Lung (tissue), 12 donors: Measurements from ENCODE around the gene IQGAP2. TPM values are rescaled to one million over a fixed set of nuclear protein-coding genes. Genes with fewer than 3 reads are reported as not detected.

Experiments used
- ATAC-seq: fragments of 200-7000 bp; cut with Tn5 transposase; one replicate; pipeline ENCODE4 v1.9.1; 2020; ENCODE audit warnings: moderate number of reproducible peaks; ENCODE audit not compliant: insufficient read depth, low FRiP score
- DNase-seq, 3 donors: peaks; one replicate each; pipeline ENCODE4 v3.0.0-alpha.2; 2013 to 2017
- H3K27ac ChIP-seq, 2 donors: one replicate each; pipeline ENCODE4 v1.5.1; 2013; ENCODE audit warnings: mild to moderate bottlenecking in 2 of 2, moderate library complexity in 2 of 2, control low read depth in 1 of 2, inconsistent platforms in 1 of 2, low read depth in 1 of 2, low read length in 1 of 2
- H3K27me3 ChIP-seq, 3 donors: one replicate each; pipeline ENCODE4 v1.5.1; 2013; ENCODE audit warnings: low read length in 2 of 3; ENCODE audit not compliant: control insufficient read depth in 3 of 3, insufficient read depth in 3 of 3
- H3K36me3 ChIP-seq, 4 donors: one replicate each; pipeline ENCODE4 v1.5.1; 2013; ENCODE audit warnings: low read length in 4 of 4, mild to moderate bottlenecking in 1 of 4, moderate library complexity in 1 of 4; ENCODE audit not compliant: control insufficient read depth in 4 of 4, insufficient read depth in 4 of 4
- H3K4me1 ChIP-seq, 5 donors: one replicate each; pipeline ENCODE4 v1.5.1; 2013; ENCODE audit warnings: low read length in 5 of 5, mild to moderate bottlenecking in 2 of 5, moderate library complexity in 1 of 5; ENCODE audit not compliant: control insufficient read depth in 5 of 5, insufficient read depth in 5 of 5
- H3K4me3 ChIP-seq: one replicate; pipeline ENCODE4 v1.5.1; 2013; ENCODE audit warnings: mild to moderate bottlenecking, control low read depth, moderate library complexity
- H3K9ac ChIP-seq, 2 donors: one replicate each; pipeline ENCODE4 v1.5.1; 2013; ENCODE audit warnings: low read length in 2 of 2, control low read depth in 1 of 2; ENCODE audit not compliant: insufficient read depth in 1 of 2
- H3K9me3 ChIP-seq, 4 donors: one replicate each; pipeline ENCODE4 v1.5.1; 2013; ENCODE audit warnings: low read length in 3 of 4, mild to moderate bottlenecking in 1 of 4, moderate library complexity in 1 of 4; ENCODE audit not compliant: control insufficient read depth in 4 of 4, insufficient read depth in 3 of 4
- CTCF ChIP-seq: IDR thresholded peaks from 2 replicates; pipeline ENCODE4 v1.5.1; 2012; ENCODE audit warnings: mild to moderate bottlenecking; ENCODE audit errors: control extremely low read depth, extremely low read depth
- WGBS, 2 donors: extraction: QIAGEN DNeasy Blood & Tissue Kit; methylation state at CpG; one replicate each; pipeline ENCODE4 v1.1.7; 2013; 5-methylcytosine and 5-hydroxymethylcytosine counted together
- polyA plus RNA-seq, 2 donors: library from polyadenylated mRNA; stranded (reverse); fragments of 200-250 nt; gene quantifications; one replicate each; pipeline ENCODE4 v1.2.1, GENCODE V29; 2013
- total RNA-seq, 2 donors: library from RNA; depleted of rRNA in 1 of 2; stranded (reverse); fragments of >200 nt in 1 of 2; gene quantifications; one replicate each; pipeline ENCODE4 v1.2.1, GENCODE V29; 2014 to 2021
- donor health status: control.
- donor health status: control.
- donor health status: Bipolar disorder and iron deficiency.
- donor health status: healthy.
- donor health status: DM: yes; HTN: yes; CAD: no.

The IQGAP2 gene
- total and polyA plus RNA-seq, 4 donors, result 6.0 to 33.6 (median 13.7) TPM

- Histone ChIP-seq H3K9me3 (peaks cover 0 to 3% (median 0%) of the 10 kb centered on the region in 4 donors), H3K36me3 (peaks cover 0 to 2% (median 0%) of the 10 kb centered on the region in 4 donors), H3K27ac (no peak overlapping the region), H3K9ac (no peak overlapping the region), H3K4me3 (no peak overlapping the region), H3K4me1 (peaks cover 0 to 1% (median 0%) of the 10 kb centered on the region in 5 donors), H3K27me3 (no peaks in the 10 kb centered on the region)
- no peak for TF ChIP-seq CTCF
- DNase-seq (no peak), ATAC-seq (no peak)
- 90 to 97% methylated on average over 4 of the region's 4 CpGs for WGBS, 2 donors
Observed at GRCh38 chr5:76617229-76617628, 214.1 kb downstream of the IQGAP2 start.

DNA sequence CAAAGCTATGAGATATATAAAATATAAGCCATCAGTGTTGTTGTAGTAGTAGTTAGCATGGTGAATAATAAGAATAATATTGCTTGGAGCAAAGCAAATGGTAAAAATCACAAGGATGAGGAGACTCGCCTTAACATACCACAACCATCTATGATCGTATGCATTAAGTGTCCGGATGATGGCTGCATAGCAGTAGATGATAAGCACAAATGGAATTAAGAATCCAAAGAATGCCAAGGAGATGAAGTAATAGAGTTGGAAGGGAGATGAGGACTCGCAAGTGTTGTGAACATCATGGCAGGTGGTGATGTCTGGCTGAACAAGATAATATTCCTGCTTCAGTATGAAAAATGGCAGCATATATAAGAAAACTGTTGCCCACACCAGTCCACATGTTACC is 214.6 kb downstream of the IQGAP2 start:
- DNase-seq (no peak), ATAC-seq (no peak)
- no peaks in the 10 kb centered on the region for H3K27me3 ChIP-seq
- WGBS, 2 donors, result 91 to 94% methylated on average over 4 of the region's 4 CpGs
- no peak for TF ChIP-seq CTCF
- H3K9ac ChIP-seq, result no peak overlapping the region
- H3K9me3 ChIP-seq, result peaks cover 0 to 3% (median 0%) of the 10 kb centered on the region in 4 donors
- no peak overlapping the region for H3K27ac ChIP-seq
- H3K36me3 ChIP-seq, result peaks cover 0 to 2% (median 0%) of the 10 kb centered on the region in 4 donors
- peaks cover 0 to 1% (median 0%) of the 10 kb centered on the region in 5 donors for H3K4me1 ChIP-seq
- no peak overlapping the region for H3K4me3 ChIP-seq

DNA sequence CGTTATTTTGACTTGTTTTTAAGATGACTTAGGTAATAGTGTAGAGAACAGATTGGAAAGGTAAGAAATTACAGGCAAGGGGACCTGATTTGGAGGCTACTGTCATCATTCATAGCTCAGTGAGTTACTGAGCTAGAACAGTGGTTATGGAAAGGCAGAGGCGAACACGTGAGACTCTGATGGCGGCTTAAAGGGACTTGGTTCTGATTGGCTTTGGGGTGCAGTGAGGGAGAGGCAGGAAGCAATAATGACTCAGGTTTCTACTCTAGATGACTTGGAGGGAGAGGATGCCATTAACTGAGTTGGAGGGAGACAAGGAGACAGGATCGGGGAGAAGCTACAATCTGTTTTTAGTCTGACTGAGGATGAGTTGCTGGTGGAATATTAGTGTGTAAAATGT is 217.1 kb downstream of the IQGAP2 start:
- Histone ChIP-seq H3K27me3 (no peaks in the 10 kb centered on the region), H3K36me3 (no peaks in the 10 kb centered on the region), H3K9me3 (no peaks in the 10 kb centered on the region), H3K9ac (no peak overlapping the region), H3K4me3 (no peak overlapping the region), H3K27ac (no peak overlapping the region), H3K4me1 (peaks cover 0 to 5% (median 0%) of the 10 kb centered on the region in 5 donors)
- no peak for TF ChIP-seq CTCF
- 94 to 97% methylated on average over 5 of the region's 5 CpGs for WGBS, 2 donors
- no peak for DNase-seq
- no peak for ATAC-seq

- no peak overlapping the region for H3K9ac ChIP-seq
- no peak for TF ChIP-seq CTCF
- 78 to 89% methylated on average over 5 of the region's 5 CpGs for WGBS, 2 donors
- DNase-seq (no peak), ATAC-seq (no peak)
- H3K4me1 ChIP-seq, result peaks cover 0 to 5% (median 0%) of the 10 kb centered on the region in 5 donors
- H3K4me3 ChIP-seq, result no peak overlapping the region
- H3K27me3 ChIP-seq, result no peaks in the 10 kb centered on the region
- no peak overlapping the region for H3K27ac ChIP-seq
- no peaks in the 10 kb centered on the region for H3K9me3 ChIP-seq
- no peaks in the 10 kb centered on the region for H3K36me3 ChIP-seq
Observed at GRCh38 chr5:76622076-76622475, 219.0 kb downstream of the IQGAP2 start.
